Fibroblast of mammary gland (primary cell): ENCODE measurements around the gene HDAC11.
"Not testable (repeated sequence)": the region's sequence is repeated elsewhere in the genome, so short reads cannot be mapped to it uniquely, and the experiment has no call there.

Source experiments
- DNase-seq: peaks from one replicate; pipeline ENCODE4 v3.0.0-alpha.2; 2010; ENCODE audit warnings: low read depth
- H3K4me3 ChIP-seq: 2 replicates; pipeline ENCODE4 v1.5.1; 2011; ENCODE audit warnings: low read depth, mild to moderate bottlenecking, low read length, moderate library complexity; ENCODE audit not compliant: control insufficient read depth
- CTCF ChIP-seq: conservative IDR thresholded peaks from 2 replicates; pipeline ENCODE4 v1.5.1; 2011; ENCODE audit warnings: low read depth, low read length, inconsistent platforms; ENCODE audit not compliant: control insufficient read depth, insufficient read depth

The HDAC11 gene

GRCh38 chr3:13521309-13521708, 41.2 kb downstream of the HDAC11 start:
- H3K4me3 ChIP-seq, result no peak overlapping the region
- TF ChIP-seq CTCF, result no peak
- no peak for DNase-seq

- DNase-seq, H3K4me3 ChIP-seq: not testable (repeated sequence)
These were observed 41.6 kb downstream of the HDAC11 start for GRCh38 chr3:13521749-13522148.

GRCh38 chr3:13522236-13522635, 42.1 kb downstream of the HDAC11 start:
- no peak for TF ChIP-seq CTCF
- no peak for DNase-seq
- H3K4me3 ChIP-seq, result no peak overlapping the region

GRCh38 chr3:13524979-13525669, 45.0 kb downstream of the HDAC11 start:
- H3K4me3 ChIP-seq, result no peak overlapping the region
- TF ChIP-seq CTCF, result no peak
- DNase-seq, result peak; percentile 88

- TF ChIP-seq CTCF, result no peak
- DNase-seq, result peak; percentile 71
- H3K4me3 ChIP-seq, result no peak overlapping the region
These were observed 45.9 kb downstream of the HDAC11 start for GRCh38 chr3:13525827-13526625.

- no peak for DNase-seq
- H3K4me3 ChIP-seq, result no peak overlapping the region
- TF ChIP-seq CTCF, result no peak
These were observed 46.5 kb downstream of the HDAC11 start for GRCh38 chr3:13526626-13526949.

GRCh38 chr3:13528217-13528867, 48.2 kb downstream of the HDAC11 start:
- peak; percentile 43 for TF ChIP-seq CTCF
- DNase-seq, result peak; percentile 44
- no peak overlapping the region for H3K4me3 ChIP-seq
